ENCODE data around the gene RNF213. TPM values are rescaled to one million over a fixed set of nuclear protein-coding genes. Genes with fewer than 3 reads are reported as not detected.

RNF213 gene
- total and polyA plus RNA-seq, 2 of the 8 experiments (the other 6 are each of a cell fraction or from before 2014, with no cell fraction given): 33.8 to 62.8 TPM

DNA sequence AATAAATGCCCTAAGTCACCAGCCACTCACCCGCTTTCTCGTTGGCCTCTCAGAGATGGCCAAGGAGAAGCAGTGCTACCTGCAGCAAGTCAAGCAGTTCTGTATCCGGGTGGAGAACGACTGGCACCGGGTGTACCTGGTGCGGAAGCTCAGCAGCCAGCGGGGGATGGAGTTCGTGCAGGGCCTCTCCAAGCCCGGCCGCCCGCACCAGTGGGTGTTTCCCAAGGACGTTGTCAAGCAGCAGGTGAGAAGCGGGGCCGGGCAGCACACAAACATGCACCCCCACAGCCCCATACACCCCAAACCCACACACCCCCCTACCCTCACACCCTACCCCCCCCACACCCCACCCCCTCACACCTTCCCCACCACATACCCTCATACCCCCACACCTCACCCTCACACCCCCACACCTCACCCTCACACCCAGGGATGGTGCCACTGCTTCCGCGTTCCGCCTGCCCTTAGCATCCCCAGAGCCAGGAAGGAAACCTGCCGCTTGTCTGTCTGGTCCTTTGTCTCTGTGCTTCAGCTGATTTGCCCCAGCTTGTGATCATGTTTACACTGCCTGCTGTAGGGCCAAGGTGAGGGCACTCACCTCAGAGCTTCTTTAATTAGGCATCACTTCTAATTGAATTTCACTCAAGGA lies 112.4 kb downstream of the RNF213 start (continued):
- TF ChIP-seq RAD21 (IDR thresholded peaks at IDR 0.05 in 1 of 2, conservative IDR thresholded peaks at IDR 0.05 in 1 of 2; ENCODE audit: low read depth in 2 of 2, low read length in 2 of 2) (no peak), ASH2L (IDR thresholded peaks at IDR 0.05; ENCODE audit: low read length) (no peak), EZH2 (IDR thresholded peaks at IDR 0.05; ENCODE audit: low read depth, low read length, severe bottlenecking) (no peak), GABPA (IDR thresholded peaks at IDR 0.05; ENCODE audit: borderline replicate concordance, insufficient read depth, low read length) (no peak)
- TF ChIP-seq, protein P1, sequence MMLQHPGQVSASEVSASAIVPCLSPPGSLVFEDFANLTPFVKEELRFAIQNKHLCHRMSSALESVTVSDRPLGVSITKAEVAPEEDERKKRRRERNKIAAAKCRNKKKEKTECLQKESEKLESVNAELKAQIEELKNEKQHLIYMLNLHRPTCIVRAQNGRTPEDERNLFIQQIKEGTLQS (IDR thresholded peaks at IDR 0.05; ENCODE audit: insufficient read depth, low read depth, low read length): no peak

Data from H1 (cell line).